GM12873 (cell line): ENCODE data around the gene CITED1.

ENCODE experiments used
- CTCF ChIP-seq: IDR thresholded peaks from 2 replicates; pipeline ENCODE4 v1.5.1; 2012; ENCODE audit warnings: low read depth, mild to moderate bottlenecking, moderate library complexity, low read length, control low read depth; ENCODE audit not compliant: insufficient read depth; ENCODE audit errors: missing control alignments

CITED1 gene

GRCh38 chrX:72314881-72315280 is 9.2 kb upstream of the CITED1 start:
- no peak for TF ChIP-seq CTCF

- no peak for TF ChIP-seq CTCF
Measured at GRCh38 chrX:72313707-72314641, 8.3 kb upstream of the CITED1 start.

GRCh38 chrX:72312311-72312940 is 6.7 kb upstream of the CITED1 start:
- TF ChIP-seq CTCF, result no peak

- no peak for TF ChIP-seq CTCF
Measured at GRCh38 chrX:72309297-72310071, 3.8 kb upstream of the CITED1 start.

- no peak for TF ChIP-seq CTCF
Measured at GRCh38 chrX:72308566-72309296, 3.0 kb upstream of the CITED1 start.

GRCh38 chrX:72308209-72308565 is 2.5 kb upstream of the CITED1 start:
- TF ChIP-seq CTCF, result no peak

- TF ChIP-seq CTCF, result no peak
Measured at GRCh38 chrX:72307646-72308051, 1.9 kb upstream of the CITED1 start.
